Activated naive CD4-positive, alpha-beta T cell treated with anti-CD3 and anti-CD28 coated beads, Interleukin-2, amount 50 U/mL, for 16 hours (primary cell): ENCODE data around the gene PPFIA4.

Experiments
- DNase-seq: peaks from one replicate; pipeline ENCODE4 v3.0.0-alpha.2; 2020

Gene PPFIA4

DNA sequence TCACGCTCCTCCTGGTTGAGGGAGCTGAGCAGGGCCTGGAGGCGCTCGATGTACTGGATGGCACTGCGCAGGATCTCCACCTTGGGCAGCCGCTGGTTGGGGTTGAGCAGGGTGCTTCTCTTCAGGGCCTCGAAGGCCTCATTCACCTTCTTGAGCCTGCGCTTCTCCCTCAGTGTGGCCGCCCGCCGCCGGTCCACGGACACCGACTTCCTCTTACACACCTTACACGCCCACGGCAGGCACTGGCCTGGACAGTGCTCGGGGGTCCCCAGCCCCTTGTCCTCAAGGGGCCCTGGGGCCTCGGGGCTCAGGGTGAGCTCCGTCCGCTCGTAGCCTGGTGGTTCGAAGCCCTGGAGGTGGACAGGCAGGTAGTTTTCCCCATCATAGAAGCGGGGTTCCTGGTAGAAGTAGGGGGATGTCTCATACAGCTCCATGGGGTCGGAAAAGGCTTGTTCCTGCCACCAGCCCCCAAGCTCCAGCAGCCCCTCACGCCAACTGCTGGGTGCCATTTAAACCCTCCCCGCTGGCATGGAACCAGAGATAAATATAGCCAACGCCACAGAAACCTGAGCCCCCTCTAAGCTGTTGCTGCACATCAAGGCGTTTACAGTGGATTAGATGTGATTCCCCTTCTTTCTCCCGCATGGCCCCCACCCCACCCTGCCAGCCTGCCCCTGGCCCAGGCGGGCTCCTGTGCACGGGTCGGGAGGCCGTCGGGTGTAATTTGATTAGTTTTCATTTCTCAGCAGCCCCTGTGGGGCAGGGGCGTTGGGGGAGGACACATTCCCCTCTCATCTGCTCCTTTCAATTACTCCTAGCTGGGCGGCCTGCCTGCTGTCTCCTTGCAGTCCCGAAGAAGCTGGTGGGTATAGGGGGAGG lies 59.5 kb downstream of the PPFIA4 start, which contains the start of gene MYOG:
MYOG (minus strand) TSS at position 485 of the 879 bp plus-strand sequence; CDS start at position 434, 51 bp downstream.
- DNase-seq: no peak

DNA sequence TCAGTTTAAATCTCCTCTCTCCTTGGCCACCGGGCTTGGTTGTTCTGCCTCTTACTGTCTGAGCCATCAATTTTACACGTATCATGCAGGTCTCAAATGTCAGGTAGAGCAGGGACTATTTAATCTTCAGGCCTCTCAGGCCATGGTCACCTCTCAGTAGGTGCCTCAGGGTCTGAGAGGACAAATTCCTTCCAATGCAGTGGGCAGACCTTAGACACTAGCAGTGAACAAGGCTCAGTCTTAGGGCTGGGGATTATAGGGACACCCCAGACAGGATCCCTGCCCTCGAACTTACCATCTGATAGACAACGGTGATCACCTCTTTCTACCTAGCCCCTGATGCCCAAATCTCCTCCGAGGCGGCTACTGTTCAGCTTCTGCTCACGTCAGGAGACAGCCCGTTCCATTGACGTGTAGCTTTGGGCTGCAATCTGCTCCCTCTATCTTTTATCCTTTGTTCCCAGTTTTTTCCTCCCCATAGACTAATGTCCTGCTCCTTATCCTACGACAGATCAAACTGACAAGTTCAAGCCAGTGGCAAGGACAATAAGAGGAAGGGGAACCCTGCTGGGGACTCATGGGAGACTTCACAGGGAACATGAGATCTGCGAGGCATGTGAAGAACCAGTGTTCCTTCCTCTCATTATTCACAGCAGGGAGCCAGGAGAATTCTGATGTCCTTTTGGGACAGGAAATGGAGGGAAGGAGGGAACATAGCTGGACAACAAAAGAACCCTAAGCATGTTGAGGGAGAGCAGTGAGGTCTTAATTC lies 60.9 kb downstream of the PPFIA4 start:
- DNase-seq: no peak

DNA sequence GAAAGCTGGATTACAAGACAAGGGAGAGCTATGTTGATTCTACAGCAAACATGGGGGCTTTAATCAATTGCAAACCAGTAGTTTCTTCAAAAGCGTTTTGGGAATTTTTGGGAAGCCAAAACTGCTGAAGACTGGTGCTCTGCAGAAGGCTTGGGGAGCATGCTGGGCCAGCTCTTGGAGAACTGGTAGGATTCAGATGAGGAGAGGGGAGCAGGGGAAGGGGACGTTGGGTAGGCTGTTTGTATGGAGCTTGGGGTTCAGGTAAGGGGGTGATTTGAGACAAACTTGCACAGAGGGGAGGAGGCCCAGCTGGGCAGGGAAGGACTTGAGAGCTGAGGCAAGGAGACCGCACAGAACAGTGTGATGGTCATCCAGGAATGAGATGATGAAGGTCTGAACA lies 62.1 kb downstream of the PPFIA4 start:
- DNase-seq: no peak

DNA sequence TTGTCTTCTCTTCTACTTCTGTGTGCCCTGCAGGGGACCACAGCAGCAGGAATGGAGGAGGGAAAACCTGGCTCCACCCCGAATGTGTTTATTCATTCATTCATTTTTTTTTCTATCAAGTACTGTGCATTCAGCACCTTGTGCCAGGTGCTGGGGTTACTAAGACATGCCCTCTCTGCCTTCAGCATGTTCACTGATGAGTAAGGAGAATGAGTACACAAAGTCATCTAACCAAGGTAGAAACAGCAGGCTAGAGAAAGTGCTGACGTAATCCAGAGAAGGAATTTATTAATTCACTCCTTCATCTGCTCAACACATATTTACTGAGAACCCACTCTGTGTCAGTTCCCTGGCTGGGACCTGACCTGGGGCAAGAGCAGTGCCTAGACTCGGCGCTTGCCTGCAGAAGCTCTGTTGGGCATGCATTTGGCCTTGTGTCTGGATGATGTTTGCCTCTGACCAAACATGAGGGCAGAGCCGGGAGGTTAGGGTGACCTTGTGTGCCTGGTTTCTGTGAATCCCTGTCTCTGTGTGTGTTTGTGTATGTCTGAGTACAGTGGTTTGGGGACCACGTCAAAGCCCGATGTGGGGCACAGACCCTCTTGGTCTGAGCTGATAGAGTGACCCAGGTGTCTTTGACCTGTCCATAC lies 62.8 kb downstream of the PPFIA4 start:
- DNase-seq: no peak

DNA sequence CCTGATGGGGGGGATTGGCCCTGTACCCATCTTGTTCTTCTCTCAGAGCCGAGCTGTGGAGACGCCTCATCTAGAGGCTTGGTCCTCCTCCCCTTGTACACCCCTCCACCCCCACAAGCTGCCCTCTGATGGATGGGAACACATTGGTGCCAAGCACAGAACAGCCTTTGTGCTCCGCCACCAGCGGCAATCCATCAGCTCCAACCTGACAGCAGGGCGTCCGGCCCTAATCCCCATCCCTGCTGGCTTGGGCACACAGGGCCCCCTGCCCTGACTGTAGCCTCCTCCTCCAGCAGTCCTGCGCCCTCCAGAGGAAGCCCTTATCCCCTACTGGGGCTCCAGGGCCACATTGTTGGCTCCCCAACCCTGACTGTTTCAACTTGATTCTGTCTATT lies 63.4 kb downstream of the PPFIA4 start:
- no peak for DNase-seq

DNA sequence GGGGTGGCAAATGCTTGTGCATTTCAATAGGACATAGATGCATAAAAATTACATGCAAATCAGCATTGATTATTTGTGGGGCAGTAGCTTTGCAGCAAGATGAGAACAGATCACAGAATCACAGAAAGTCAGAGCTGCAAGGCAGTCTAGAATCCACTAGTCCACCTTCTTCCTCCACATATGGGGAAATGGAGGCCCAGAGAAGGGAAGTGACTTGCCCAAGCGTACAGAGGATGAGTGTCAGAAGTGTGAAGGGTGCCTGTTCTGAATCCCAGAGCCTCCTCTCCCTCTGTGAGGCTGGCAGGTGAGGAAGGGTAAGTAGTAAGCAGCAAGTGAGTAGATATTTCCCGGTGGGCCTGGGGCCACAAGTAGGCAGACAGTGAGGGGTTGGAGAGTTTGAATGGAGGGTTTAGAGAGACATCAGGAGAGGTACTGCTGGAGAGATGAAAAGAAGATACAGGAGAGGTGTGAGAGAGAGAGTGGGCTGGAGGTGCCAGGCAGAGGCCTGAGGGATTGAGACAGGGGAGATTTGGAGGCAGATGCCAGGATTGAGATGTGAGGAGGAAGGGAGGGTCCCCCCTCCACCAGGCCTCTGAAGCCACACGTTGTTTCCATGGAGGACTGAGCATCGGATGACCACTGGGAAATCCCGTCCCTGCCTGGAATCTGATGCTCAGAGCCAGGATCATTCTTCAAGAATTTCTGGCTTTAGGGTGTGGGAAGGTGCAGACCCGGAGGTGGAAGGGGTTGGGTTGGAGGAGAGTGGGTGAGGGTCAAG lies 64.3 kb downstream of the PPFIA4 start:
- DNase-seq: no peak

DNA sequence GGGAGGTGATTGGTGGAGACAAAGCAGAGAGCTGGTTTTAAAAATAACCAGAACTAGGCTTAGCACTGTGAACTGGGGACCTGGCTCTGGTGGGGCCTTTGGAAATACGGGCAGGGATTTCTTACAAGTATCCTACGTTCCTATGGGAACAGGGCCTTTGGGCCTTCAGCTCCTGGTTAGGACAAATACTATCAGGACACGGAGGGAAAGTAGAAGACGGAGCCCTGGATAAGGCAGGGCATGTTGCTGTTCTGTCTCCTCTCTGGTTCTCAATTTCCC lies 64.8 kb downstream of the PPFIA4 start:
- no peak for DNase-seq

DNA sequence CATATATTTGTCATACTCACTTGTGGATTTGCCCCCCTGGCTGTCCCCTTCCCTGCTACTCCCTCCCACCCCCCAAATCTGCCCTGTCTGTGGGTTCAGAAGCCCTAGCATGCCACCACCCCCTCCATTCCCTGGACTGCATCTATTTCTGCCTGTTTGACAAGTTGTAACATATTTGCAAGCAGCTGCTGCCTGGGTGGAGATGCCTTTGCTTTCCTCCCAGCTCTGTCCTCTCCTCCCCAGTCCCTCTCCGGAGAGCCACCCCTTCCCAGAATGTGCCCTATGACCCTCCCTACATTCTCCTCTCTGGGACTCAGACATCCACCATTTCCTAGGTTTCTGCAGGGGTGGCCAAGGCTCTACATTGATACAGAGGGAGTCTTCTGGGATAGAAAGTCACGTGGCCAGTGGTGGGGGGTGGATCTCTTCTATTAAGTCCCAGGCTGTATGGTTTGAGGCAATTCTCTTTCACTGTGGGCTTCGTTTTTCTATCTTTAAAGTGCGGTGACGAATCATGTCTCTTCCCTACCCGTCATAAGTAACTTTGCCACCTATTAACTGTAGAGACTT lies 65.6 kb downstream of the PPFIA4 start:
- DNase-seq: no peak

DNA sequence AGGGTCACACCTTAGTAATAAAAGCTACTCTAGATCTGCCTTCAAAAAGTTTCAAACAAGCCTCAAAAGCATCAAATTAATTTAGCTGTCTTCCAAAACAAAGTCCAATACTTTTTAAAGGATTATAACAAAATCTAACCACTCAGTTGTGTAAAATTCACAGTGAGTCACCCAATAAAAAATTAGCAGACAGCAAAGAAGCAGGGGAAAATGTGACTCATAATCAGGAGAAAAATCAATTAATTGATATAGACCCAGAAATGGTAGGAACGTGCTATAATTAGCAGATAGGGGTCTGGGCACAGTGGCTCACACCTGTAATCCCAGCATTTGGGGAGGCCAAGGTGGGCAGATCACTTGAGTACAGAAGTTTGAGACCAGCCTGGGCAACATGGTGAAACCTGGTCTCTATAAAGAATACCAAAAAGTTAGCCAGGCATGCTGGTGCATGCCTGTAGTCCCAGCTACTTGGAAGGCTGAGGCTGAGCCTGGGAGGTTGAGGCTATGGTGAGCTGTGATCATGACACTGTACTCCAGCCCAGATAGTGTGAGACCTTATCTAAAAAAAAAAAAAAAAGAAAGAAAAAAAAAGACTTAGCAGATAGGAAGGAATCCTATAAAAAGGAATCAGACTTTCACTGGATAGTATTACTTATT lies 67.6 kb downstream of the PPFIA4 start:
- no peak for DNase-seq

DNA sequence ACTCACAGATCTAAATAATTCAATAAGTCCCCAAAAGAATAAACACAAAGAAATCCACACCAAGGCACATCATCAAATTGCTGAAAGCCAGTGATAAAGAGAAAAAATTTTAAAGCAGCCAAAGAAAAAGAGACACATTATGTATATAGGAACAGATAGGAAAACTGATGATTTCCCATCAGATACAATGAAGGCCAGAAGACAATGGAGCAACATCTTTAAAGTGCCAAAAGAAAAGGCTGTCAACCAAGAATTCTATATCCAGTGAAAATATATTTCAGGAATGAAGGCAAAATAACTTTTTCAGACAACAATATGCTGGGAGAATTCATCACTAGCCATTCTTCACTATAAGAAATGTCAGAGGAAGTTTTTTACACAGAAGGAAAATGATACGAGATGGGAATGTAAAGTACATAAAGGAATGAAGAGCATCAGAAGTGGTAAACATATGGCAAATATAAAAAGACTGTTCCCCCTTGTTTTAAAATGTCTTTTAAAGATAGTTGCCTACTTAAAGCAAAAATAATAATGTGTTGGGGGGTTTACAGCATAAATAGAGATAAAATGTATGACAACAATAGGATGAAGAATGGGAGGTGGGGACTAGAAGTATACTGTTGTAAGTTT lies 68.9 kb downstream of the PPFIA4 start:
- no peak for DNase-seq

DNA sequence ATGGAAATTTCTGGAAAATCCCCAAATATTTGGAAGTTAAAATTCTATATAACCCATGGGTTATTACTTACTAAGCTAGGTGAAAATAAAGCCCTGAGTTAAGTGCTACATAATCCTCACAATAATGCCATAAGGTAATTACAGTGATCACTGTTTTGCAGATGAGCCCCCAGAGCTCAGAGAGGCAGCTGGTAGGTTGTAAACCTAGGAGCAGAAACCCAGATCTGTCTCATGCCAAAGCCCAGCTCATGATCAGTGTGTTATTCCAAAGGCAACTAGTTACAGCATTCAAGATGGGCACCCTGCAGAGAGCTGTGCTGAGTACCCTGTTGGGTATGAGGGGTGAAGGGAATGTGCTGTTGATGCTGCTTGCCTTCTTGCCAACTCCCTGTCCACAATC lies 70.3 kb downstream of the PPFIA4 start:
- no peak for DNase-seq

DNA sequence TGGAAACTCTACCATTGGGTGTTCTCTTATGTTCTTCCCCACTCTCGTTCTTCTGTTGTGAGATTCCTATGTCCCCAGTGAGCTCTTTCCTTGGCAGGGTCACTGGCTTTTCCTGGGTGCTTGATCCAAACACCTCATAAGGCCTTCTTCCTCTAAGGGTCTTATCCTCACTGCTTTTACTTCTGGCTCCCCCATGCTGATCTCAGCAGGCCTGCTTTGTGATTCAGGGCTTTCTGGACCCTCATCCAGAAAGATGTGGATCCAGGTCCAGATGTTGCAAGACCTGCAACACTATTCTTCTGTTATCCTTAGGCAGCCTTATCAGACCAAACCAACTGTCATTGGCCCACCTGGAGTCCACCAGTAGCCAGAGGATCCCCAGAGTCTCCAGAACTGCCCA lies 70.7 kb downstream of the PPFIA4 start:
- DNase-seq: no peak

DNA sequence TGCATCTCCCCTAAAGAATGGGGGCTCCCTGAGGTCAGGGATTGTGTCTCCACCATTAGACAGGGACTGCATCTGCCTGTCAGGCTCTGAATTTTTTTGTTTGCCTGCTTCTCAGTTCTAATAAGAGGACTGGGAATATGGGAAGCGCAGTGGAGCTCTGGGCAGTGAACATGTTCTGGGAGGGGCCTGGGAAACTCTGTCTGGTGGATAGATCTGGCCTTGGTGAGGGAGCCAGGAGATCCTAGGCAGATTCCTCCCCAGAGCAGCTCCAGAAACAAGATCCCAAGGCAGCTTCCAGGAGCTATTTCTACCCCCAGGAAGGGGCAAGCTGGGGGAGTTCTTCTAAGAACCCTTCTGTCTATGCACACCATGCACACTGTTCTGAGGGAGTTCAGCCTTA lies 72.2 kb downstream of the PPFIA4 start:
- DNase-seq: no peak

DNA sequence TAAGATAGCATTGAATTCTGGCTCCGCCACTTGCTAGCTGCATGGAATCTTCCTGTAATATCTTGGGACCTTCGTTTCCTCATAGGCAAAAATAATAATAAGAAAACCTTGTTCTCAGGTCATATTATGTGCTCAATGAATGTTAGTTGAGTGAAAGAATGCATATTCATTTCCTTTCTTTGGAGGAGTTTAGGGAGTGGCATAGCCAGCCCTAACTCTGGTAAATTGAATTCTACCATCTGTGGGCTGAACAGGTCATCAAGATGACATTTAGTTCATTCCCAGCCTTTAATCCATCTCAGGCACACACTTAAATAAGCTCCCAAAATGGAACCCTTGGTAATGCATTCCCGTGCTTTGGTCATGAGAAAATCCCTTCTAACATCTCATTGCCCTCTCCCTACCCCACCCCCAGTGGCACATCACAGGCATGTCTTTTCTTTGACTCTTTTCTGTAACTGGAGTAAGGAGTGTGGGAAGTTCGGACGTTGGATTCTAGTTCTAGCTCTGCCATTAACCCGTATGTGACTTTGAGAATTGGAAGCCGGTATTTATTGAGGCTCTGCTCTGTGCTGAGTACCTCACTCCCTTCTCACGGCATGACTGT lies 72.7 kb downstream of the PPFIA4 start:
- DNase-seq: no peak

DNA sequence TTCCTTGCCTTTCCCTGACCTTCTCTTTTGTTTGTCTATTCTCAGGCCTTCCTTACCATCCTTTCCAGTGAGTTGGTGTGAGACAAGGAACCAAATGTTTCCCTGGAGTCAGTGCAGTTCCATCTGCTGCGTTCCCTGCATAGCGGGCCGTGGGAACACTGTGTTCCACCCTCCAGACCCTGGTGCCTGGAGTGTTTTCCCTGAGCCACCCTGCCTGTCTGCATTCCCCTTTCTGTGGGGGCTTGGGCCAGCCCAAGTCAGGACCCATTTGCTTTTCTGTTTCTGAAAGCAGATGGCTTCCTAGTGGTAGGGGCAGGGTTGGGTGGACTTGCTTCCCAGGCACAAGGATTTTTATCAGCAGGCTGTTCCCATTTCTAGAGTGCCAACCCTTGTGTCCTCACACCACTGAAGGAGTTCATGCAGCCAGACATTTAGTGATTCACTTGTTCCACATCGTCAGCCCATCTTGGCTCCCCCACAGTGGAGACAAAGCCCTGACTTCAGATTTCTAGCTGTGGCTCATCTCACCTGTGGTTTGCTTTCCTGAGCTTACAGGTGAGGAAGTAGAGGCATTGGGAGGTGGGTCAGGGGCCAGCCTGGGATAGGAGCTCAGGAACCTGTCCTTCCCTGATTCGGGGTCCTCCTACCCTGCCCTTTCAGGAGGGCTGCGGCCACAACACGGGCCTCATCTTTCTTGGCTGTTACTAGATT lies 73.7 kb downstream of the PPFIA4 start:
- no peak for DNase-seq

DNA sequence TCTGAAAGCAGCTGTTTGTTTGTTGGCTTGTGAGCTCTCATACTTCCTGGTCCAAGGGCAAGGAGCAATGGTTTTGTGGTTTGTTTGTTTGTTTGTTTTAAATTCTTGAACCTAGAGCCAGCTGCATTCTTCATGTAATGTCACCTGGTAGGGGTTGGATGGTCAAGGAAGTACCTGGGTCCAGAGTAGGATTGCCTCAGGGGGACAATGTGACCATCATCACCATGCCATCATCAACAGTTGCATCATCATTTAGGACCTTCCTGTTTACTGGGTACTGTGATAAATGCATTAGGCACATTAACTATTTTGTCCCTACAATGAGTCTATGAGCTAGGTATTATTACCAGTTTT lies 74.2 kb downstream of the PPFIA4 start:
- DNase-seq: no peak

DNA sequence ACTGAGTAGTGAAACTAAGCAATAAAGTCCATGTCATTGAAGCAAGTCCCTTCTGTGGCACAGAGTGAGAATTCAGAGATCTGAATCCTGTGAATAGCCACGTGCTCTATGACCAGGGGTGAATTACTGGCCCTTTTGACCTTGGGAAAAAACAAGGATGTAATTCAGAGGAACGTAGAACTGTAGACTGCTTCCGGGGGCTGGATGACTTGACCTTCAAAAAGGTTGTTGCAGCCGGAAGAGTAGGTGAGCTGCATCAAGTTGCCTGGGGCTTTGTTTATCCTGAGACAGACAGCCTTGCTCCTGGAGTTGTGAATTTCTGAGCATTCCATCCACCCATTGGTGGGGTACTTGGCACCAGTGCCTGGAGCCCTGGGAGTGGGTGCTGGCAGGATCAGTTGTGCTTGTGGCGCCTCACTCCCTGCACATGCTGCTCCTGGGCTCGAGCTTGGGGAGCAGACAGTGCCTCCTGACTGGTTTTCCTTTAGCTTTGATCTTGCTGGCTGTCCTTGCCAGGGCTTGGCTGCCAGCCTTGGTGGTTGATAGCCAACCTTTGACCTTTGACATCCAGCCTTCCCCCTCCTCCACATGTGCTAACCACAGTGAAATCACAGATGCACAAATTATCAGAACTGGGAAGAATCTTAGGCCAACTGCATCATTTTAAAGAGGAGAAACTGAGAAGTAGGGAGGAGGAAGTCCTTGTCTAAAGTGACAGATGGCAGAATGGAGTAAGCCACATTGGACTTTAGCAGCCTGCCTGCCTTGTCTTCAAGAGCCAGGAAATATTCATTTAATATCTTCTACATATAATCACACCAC lies 75.7 kb downstream of the PPFIA4 start:
- DNase-seq: no peak

DNA sequence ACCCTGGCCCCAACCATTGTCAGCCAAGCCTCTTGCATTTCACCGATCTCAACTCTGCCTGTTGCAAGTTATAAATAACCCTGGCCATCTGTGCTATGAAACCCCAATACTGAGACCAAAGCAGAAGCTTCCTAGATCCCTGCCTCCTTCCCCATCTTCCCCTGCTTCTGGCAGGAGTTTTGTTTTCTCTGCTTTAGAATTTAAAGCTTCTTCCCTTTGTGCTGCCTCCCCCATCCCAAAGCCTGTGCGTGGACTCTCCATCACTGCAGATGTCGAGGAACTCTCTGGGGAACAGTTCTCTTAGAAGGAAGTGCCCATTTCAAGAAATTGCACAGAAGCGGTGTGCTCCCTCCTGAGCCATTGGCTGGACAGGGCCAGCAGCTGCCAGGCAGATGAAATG lies 76.9 kb downstream of the PPFIA4 start:
- DNase-seq: no peak

DNA sequence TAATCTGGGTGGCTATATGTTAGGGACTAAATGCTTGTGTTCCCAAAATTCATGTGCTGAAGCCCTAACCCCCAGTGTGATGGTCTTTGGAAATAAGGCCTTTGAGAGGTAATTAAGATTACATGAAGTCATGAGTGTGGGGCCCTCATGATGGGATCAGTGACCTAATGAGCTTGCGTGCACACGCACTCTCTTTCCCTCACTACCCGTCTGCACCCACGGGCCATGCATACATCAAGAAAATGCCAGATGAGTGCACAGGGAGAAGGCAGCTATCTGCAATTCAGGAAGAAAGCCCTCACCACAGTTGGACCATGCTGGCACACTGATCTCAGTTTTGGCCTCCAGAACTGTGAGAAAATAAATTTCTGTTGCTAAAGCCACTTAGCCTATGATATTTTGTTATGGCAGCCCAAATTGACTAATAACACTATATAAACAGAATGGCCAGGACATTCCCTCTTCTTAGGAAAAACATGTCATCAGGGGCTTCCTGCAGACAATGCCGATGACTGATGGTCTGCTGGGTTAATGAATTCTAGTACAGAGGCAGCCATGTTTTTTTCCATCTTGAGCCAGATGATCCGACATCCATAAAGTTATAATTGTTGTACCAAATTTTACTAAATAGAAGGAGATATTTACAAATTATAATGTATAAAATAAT lies 77.7 kb downstream of the PPFIA4 start:
- no peak for DNase-seq
